Panc1 (cell line): ENCODE data around the gene FHAD1.

Experiments used
- CTCF ChIP-seq: fragments of 450-650 bp; IDR thresholded peaks from 2 replicates; pipeline ENCODE4 v1.5.1; 2017; ENCODE audit warnings: mild to moderate bottlenecking
- POLR2AphosphoS5 ChIP-seq: IDR thresholded peaks from 2 replicates; pipeline ENCODE4 v1.6.1; 2012; ENCODE audit warnings: mild to moderate bottlenecking, low read depth, low read length, moderate library complexity

- TF ChIP-seq CTCF (no peak), POLR2AphosphoS5 (no peak)
Measured at GRCh38 chr1:15220024-15220392, 27.0 kb upstream of the FHAD1 start.
